Naive thymus-derived CD4-positive, alpha-beta T cell (primary cell): ENCODE data around the gene FBXW7. TPM values are rescaled to one million over a fixed set of nuclear protein-coding genes. Genes with fewer than 3 reads are reported as not detected.
A peak's percentile ranks its signal among the peaks of the same experiment; 100 is the strongest.

Experiments
- ATAC-seq: fragments of 150-1000 bp; cut with Tn5 transposase; 2 replicates; pipeline ENCODE4 v1.10.0; 2021; ENCODE audit warnings: mild to moderate bottlenecking, moderate library complexity
- CTCF ChIA-PET: fragments of 350-600 bp; sonication (Branson Sonifier 250); formaldehyde crosslinking; loops from one replicate; lab custom pipeline; 2021; ENCODE audit warnings: antibody characterized with exemption; lab: Charles Lee
- POLR2A ChIA-PET: fragments of 350-600 bp; sonication (Branson Sonifier 250); formaldehyde crosslinking; loops from one replicate; lab custom pipeline; 2021; ENCODE audit warnings: antibody characterized with exemption, inconsistent platforms; lab: Charles Lee
- DNase-seq, 9 donors: peaks; one replicate each; pipeline versions ENCODE4 v3.0.0 to v3.0.0-alpha.2; 2020 to 2022; ENCODE audit warnings: mixed read lengths in 1 of 9
- H3K27ac ChIP-seq: one replicate; pipeline ENCODE4 v1.7.0; 2013; ENCODE audit warnings: mild to moderate bottlenecking, low read depth, low read length, moderate library complexity
- H3K27me3 ChIP-seq, 2 donors: one replicate each; pipeline ENCODE4 v1.7.0; 2013; ENCODE audit warnings: low read length in 2 of 2, mild to moderate bottlenecking in 2 of 2, moderate library complexity in 2 of 2; ENCODE audit not compliant: control insufficient read depth in 2 of 2, insufficient read depth in 2 of 2
- H3K36me3 ChIP-seq, 3 experiments: 1 replicate in 2 of 3; 2 replicates in 1 of 3; pipeline ENCODE4 v1.7.0; 2013; ENCODE audit warnings: low read length in 3 of 3, mild to moderate bottlenecking in 3 of 3, moderate library complexity in 1 of 3; ENCODE audit not compliant: insufficient read depth in 3 of 3, control insufficient read depth in 2 of 3
- H3K4me1 ChIP-seq, 2 donors: one replicate each; pipeline ENCODE4 v1.7.0; 2013; ENCODE audit warnings: low read length in 2 of 2, mild to moderate bottlenecking in 2 of 2, moderate library complexity in 1 of 2; ENCODE audit not compliant: control insufficient read depth in 2 of 2, insufficient read depth in 2 of 2
- H3K4me3 ChIP-seq: 2 replicates; pipeline ENCODE4 v1.7.0; 2013; ENCODE audit warnings: mild to moderate bottlenecking, low read length
- H3K9me3 ChIP-seq, 3 experiments: 1 replicate in 2 of 3; 2 replicates in 1 of 3; pipeline ENCODE4 v1.7.0; 2013; ENCODE audit warnings: low read length in 3 of 3; ENCODE audit not compliant: control insufficient read depth in 2 of 3
- H3K27ac Mint-ChIP-seq, 9 donors: one replicate each; pipeline ENCODE4 v1.8.0; 2020 to 2022; ENCODE audit warnings: mixed read lengths in 9 of 9, mild to moderate bottlenecking in 8 of 9, moderate library complexity in 5 of 9, inconsistent platforms in 2 of 9
- H3K27me3 Mint-ChIP-seq, 5 donors: one replicate each; pipeline ENCODE4 v1.8.0; 2021 to 2022; ENCODE audit warnings: mixed read lengths in 5 of 5, mild to moderate bottlenecking in 1 of 5
- H3K36me3 Mint-ChIP-seq, 5 donors: one replicate each; pipeline ENCODE4 v1.8.0; 2020 to 2022; ENCODE audit warnings: mixed read lengths in 5 of 5, mild to moderate bottlenecking in 3 of 5, inconsistent platforms in 1 of 5
- H3K4me1 Mint-ChIP-seq, 7 donors: one replicate each; pipeline ENCODE4 v1.8.0; 2020 to 2022; ENCODE audit warnings: mixed read lengths in 7 of 7, mild to moderate bottlenecking in 3 of 7, inconsistent platforms in 1 of 7
- H3K4me3 Mint-ChIP-seq, 10 donors: one replicate each; pipeline ENCODE4 v1.8.0; 2020 to 2022; ENCODE audit warnings: mild to moderate bottlenecking in 10 of 10, mixed read lengths in 10 of 10, moderate library complexity in 6 of 10, inconsistent platforms in 2 of 10
- H3K9me3 Mint-ChIP-seq, 11 donors: one replicate each; pipeline ENCODE4 v1.8.0; 2020 to 2022; ENCODE audit warnings: mixed read lengths in 11 of 11, mild to moderate bottlenecking in 4 of 11, inconsistent platforms in 1 of 11, moderate library complexity in 1 of 11
- intact Hi-C, 2 donors: fragments of 100-400 bp; cut with micrococcal nuclease; formaldehyde crosslinking; loops; one replicate each; pipeline ENCODE4 v1.15.1; 2023
- polyA plus RNA-seq, 2 donors: library from polyadenylated mRNA; unstranded; fragments of 300-500 nt; fragmentation: Illumina TruSeq; gene quantifications; one replicate each; pipeline ENCODE4 v1.2.3, GENCODE V29; 2021
- total RNA-seq, 6 experiments: library from RNA in 5 of 6; stranded (reverse) in 5 of 6; gene quantifications; 1 replicate in 5 of 6; 2 replicates in 1 of 6; pipeline ENCODE4 v1.2.3 and lab custom pipeline; 2021 to 2026

FBXW7 gene
- total and polyA plus RNA-seq, 7 experiments from 2014 or later = 40.4 to 139 (median 114) TPM

DNA sequence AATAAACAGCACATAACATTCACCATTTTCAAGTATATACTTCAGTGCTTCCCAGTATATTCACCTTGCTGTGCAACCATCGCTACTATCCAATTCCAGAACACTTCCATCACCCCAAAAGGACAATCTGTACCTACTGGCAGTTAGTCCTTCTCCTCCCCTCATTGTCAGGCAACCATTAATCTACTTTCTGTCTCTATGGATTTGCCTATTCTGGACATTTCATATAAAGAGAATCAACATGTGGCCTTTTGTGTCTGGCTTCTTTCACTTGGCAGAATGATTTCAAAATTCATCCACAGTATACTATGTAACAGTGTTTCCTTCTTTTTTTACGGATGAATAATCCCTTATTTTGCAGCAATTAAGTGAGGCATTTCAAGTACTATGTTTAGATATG is 189.4 kb downstream of the FBXW7 start:
- no peaks in the 10 kb centered on the region for H3K27me3 Mint-ChIP-seq
- peaks cover 0 to 7% (median 0%) of the 10 kb centered on the region in 3 experiments for H3K36me3 ChIP-seq
- peaks cover 6 to 41% (median 30%) of the 10 kb centered on the region in 5 donors for H3K36me3 Mint-ChIP-seq
- no peak overlapping the region for H3K27ac Mint-ChIP-seq
- H3K4me3 Mint-ChIP-seq = peak overlapping the region in 1 of 10 donors; percentile 12
- H3K9me3 ChIP-seq = no peaks in the 10 kb centered on the region
- intact Hi-C loops = loop anchor here in 1 of 2 donors (5.0 kb wide), 1 partner anchor 89 kb away; no protein-coding TSS in a partner anchor
- ChIA-PET POLR2A (no interaction called here), CTCF (no interaction called here)
- no peaks in the 10 kb centered on the region for H3K4me1 ChIP-seq
- ATAC-seq (no peak), DNase-seq (no peak)
- no peak overlapping the region for H3K27ac ChIP-seq
- peaks cover 0 to 3% (median 0%) of the 10 kb centered on the region in 11 donors for H3K9me3 Mint-ChIP-seq
- H3K4me1 Mint-ChIP-seq = peaks cover 0 to 13% (median 4%) of the 10 kb centered on the region in 7 donors
- no peak overlapping the region for H3K4me3 ChIP-seq
- no peaks in the 10 kb centered on the region for H3K27me3 ChIP-seq

DNA sequence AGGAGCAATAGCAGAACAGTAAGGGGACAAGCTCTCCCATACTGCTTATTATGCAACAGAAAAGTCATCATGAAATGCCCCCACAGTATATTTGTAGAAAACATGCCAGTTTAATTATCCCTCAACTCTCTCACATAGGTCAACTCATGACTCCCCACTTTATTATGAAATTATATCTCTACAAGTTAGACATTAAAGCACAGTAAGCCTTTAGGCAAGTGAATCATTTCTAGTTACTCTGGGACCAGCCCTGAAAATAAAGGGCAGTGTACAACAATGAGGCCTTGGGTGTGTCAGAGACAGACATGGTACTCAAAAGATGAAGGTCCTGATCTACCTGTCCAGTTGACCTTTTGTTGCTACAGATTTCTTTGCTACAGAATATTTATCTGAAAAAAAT is 191.9 kb downstream of the FBXW7 start:
- peaks cover 2 to 13% (median 7%) of the 10 kb centered on the region in 7 donors for H3K4me1 Mint-ChIP-seq
- Histone ChIP-seq H3K27me3 (no peaks in the 10 kb centered on the region), H3K4me1 (no peaks in the 10 kb centered on the region), H3K9me3 (no peaks in the 10 kb centered on the region), H3K27ac (no peak overlapping the region), H3K4me3 (no peak overlapping the region), H3K36me3 (peaks cover 0 to 7% (median 0%) of the 10 kb centered on the region in 3 experiments)
- ChIA-PET POLR2A (no interaction called here), CTCF (interaction anchor here (0.9 kb wide), 1 partner anchor 182 kb away, joined by 3 read pairs; no protein-coding TSS in a partner anchor)
- no peak for DNase-seq
- H3K9me3 Mint-ChIP-seq = peaks cover 0 to 3% (median 0%) of the 10 kb centered on the region in 11 donors
- H3K27ac Mint-ChIP-seq = no peak overlapping the region
- H3K27me3 Mint-ChIP-seq = no peaks in the 10 kb centered on the region
- no peak overlapping the region for H3K4me3 Mint-ChIP-seq
- H3K36me3 Mint-ChIP-seq = peaks cover 21 to 59% (median 46%) of the 10 kb centered on the region in 5 donors
- intact Hi-C loops = no loop called here
- ATAC-seq = no peak

- Histone ChIP-seq H3K9me3 (no peaks in the 10 kb centered on the region), H3K27me3 (no peaks in the 10 kb centered on the region), H3K4me3 (no peak overlapping the region), H3K27ac (no peak overlapping the region), H3K4me1 (no peaks in the 10 kb centered on the region), H3K36me3 (peaks cover 0 to 7% (median 0%) of the 10 kb centered on the region in 3 experiments)
- ChIA-PET CTCF (no interaction called here), POLR2A (no interaction called here)
- ATAC-seq (no peak), DNase-seq (no peak)
- Mint-ChIP-seq H3K27ac (peak overlapping the region in 1 of 9 donors; percentile 41), H3K36me3 (peaks cover 22 to 68% (median 49%) of the 10 kb centered on the region in 5 donors), H3K27me3 (no peaks in the 10 kb centered on the region), H3K4me1 (peaks cover 0 to 12% (median 4%) of the 10 kb centered on the region in 7 donors), H3K4me3 (no peak overlapping the region), H3K9me3 (peaks cover 0 to 3% (median 0%) of the 10 kb centered on the region in 11 donors)
- intact Hi-C loops = no loop called here
These were observed 193.6 kb downstream of the FBXW7 start for GRCh38 chr4:152342293-152342692.

DNA sequence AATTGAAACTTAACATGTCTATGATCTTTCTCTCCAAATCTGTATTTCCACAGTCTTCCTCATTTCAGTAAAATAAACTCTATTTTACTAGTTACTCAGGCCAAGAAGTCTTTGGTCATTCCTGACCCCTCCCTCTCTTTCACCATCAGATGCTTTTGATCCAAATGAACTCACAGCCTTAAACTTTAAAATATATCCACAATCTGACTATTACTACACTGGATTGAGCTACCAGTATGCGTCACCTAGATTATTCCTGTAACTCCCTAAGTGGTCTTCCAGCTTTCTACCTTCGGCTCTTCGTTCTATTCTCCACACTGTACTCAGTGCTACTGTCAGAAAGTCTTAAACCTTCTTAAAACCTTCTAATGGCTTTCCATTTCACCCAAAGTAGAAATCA is 195.1 kb downstream of the FBXW7 start:
- Mint-ChIP-seq H3K9me3 (peaks cover 0 to 3% (median 0%) of the 10 kb centered on the region in 11 donors), H3K27ac (peak overlapping the region in 4 of 9 donors; percentile 15 to 53 (median 21)), H3K27me3 (no peaks in the 10 kb centered on the region), H3K36me3 (peaks cover 18 to 57% (median 36%) of the 10 kb centered on the region in 5 donors), H3K4me3 (no peak overlapping the region), H3K4me1 (peaks cover 0 to 12% (median 2%) of the 10 kb centered on the region in 7 donors)
- Histone ChIP-seq H3K27ac (no peak overlapping the region), H3K36me3 (no peaks in the 10 kb centered on the region), H3K9me3 (no peaks in the 10 kb centered on the region), H3K4me1 (no peaks in the 10 kb centered on the region), H3K27me3 (no peaks in the 10 kb centered on the region), H3K4me3 (no peak overlapping the region)
- POLR2A ChIA-PET = interaction anchor here (0.6 kb wide), 1 partner anchor 294 kb away, joined by 3 read pairs; no protein-coding TSS in a partner anchor
- DNase-seq (no peak), ATAC-seq (no peak)
- intact Hi-C loops = no loop called here
- CTCF ChIA-PET = no interaction called here

DNA sequence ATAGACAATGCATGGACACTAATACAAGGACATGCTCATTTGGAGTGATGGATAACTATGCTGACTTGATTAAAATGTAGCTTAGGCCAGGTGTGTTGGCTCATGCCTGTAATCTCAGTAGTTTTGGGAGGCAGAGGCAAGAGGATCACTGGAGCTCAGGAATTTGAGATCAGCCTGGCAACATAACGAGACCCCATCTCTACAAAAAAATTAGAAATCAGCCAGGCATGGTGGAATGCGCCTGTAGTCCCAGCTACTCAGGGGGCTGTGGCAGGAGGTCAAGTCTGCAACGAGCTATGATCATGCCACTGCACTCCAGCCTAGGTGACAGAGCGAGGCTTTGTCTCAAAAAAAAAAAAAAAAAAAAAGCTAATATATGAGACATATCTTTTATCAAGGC is 196.3 kb downstream of the FBXW7 start:
- Mint-ChIP-seq H3K36me3 (peaks cover 18 to 63% (median 41%) of the 10 kb centered on the region in 5 donors), H3K27me3 (no peaks in the 10 kb centered on the region), H3K4me3 (no peak overlapping the region), H3K4me1 (peaks cover 0 to 12% (median 2%) of the 10 kb centered on the region in 7 donors), H3K9me3 (peaks cover 0 to 3% (median 0%) of the 10 kb centered on the region in 11 donors), H3K27ac (no peak overlapping the region)
- intact Hi-C loops = no loop called here
- Histone ChIP-seq H3K4me1 (no peaks in the 10 kb centered on the region), H3K9me3 (no peaks in the 10 kb centered on the region), H3K36me3 (no peaks in the 10 kb centered on the region), H3K27me3 (no peaks in the 10 kb centered on the region), H3K4me3 (no peak overlapping the region), H3K27ac (no peak overlapping the region)
- no peak for ATAC-seq
- ChIA-PET CTCF (interaction anchor here (0.7 kb wide), 1 partner anchor 18 kb away, joined by 5 read pairs; no protein-coding TSS in a partner anchor), POLR2A (interaction anchor here (0.6 to 0.9 kb wide), 2 partner anchors 11 to 26 kb away, joined by 3 to 5 read pairs; no protein-coding TSS in a partner anchor)
- no peak for DNase-seq

DNA sequence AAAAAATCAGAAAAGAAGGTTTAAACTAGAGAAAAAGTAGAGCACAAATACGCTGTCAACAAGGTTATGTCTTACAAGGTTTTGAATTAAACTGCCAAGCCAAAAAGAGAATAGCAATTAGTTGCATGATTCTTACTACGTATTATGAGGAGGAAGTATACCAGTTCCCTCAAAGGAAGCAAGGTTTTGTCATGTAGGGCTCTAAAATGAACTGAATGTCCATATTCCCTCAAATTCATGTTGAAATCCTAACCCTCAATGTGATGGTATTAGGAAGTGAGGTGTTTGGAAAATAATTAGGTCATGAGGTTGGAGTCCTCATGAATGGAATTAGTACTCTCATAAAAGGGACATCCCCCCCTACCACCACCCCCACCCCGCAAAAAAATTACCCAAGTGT is 201.0 kb downstream of the FBXW7 start:
- intact Hi-C loops = no loop called here
- ChIA-PET CTCF (no interaction called here), POLR2A (no interaction called here)
- Histone ChIP-seq H3K36me3 (peaks cover 0 to 7% (median 0%) of the 10 kb centered on the region in 3 experiments), H3K27ac (no peak overlapping the region), H3K27me3 (no peaks in the 10 kb centered on the region), H3K4me3 (no peak overlapping the region), H3K9me3 (no peaks in the 10 kb centered on the region), H3K4me1 (no peaks in the 10 kb centered on the region)
- ATAC-seq (no peak), DNase-seq (no peak)
- Mint-ChIP-seq H3K27ac (no peak overlapping the region), H3K4me1 (peaks cover 0 to 4% (median 0%) of the 10 kb centered on the region in 7 donors), H3K27me3 (no peaks in the 10 kb centered on the region), H3K4me3 (no peak overlapping the region), H3K9me3 (no peaks in the 10 kb centered on the region), H3K36me3 (peaks cover 15 to 49% (median 31%) of the 10 kb centered on the region in 5 donors)

DNA sequence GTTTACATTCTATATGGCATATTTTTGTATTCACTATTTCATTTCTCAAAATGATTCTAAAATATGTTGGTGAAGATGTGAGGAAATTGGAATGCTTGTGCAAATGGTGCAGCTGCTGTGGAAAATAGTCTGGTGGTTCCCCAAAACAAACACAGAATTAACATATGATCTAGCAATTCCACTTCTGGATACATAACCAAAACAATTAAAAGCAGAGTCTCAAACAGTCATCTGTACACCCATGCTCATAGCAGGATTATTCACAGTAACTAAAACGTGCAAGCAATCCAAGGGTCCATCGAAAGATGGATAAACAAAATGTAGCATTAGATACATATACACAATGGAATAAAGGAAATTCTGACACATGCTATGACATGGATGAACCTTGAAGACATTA is 204.8 kb downstream of the FBXW7 start:
- H3K36me3 Mint-ChIP-seq = peaks cover 20 to 58% (median 40%) of the 10 kb centered on the region in 5 donors
- ATAC-seq (no peak), DNase-seq (no peak)
- no peak overlapping the region for H3K27ac ChIP-seq
- H3K4me1 ChIP-seq = peaks cover 0 to 13% of the 10 kb centered on the region in 2 donors
- no peak overlapping the region for H3K4me3 Mint-ChIP-seq
- intact Hi-C loops = no loop called here
- POLR2A ChIA-PET = no interaction called here
- peaks cover 0 to 7% (median 0%) of the 10 kb centered on the region in 3 experiments for H3K36me3 ChIP-seq
- H3K9me3 ChIP-seq = no peaks in the 10 kb centered on the region
- H3K4me3 ChIP-seq = no peak overlapping the region
- H3K9me3 Mint-ChIP-seq = peaks cover 0 to 2% (median 0%) of the 10 kb centered on the region in 11 donors
- H3K27me3 Mint-ChIP-seq = no peaks in the 10 kb centered on the region
- peaks cover 6 to 24% (median 20%) of the 10 kb centered on the region in 7 donors for H3K4me1 Mint-ChIP-seq
- H3K27ac Mint-ChIP-seq = peak overlapping the region in 4 of 9 donors; percentile 5 to 46 (median 26)
- CTCF ChIA-PET = no interaction called here
- no peaks in the 10 kb centered on the region for H3K27me3 ChIP-seq
